BE2C (cell line): ENCODE data around the gene DSG4.

Experiments
- DNase-seq: peaks from one replicate; pipeline ENCODE4 v3.0.0-alpha.2; 2020
- H3K27me3 ChIP-seq: fragments of 250-450 bp; sonication (Bioruptor Pico); 2 replicates; pipeline ENCODE4 v1.5.1; 2020; ENCODE audit warnings: mild to moderate bottlenecking
- H3K36me3 ChIP-seq: fragments of 250-450 bp; sonication (Bioruptor Pico); 2 replicates; pipeline ENCODE4 v1.5.1; 2020; ENCODE audit warnings: mild to moderate bottlenecking
- H3K4me1 ChIP-seq: fragments of 250-450 bp; sonication (Bioruptor Pico); 2 replicates; pipeline ENCODE4 v1.5.1; 2020
- H3K4me3 ChIP-seq: 2 replicates; pipeline ENCODE4 v1.5.1; 2011; ENCODE audit warnings: low read depth, low read length
- H3K9me3 ChIP-seq: fragments of 250-450 bp; sonication (Bioruptor Pico); 2 replicates; pipeline ENCODE4 v1.5.1; 2020
- CTCF ChIP-seq: IDR thresholded peaks from 2 replicates; pipeline ENCODE4 v1.5.1; 2012; ENCODE audit warnings: mild to moderate bottlenecking, low read depth, low read length

Gene DSG4

GRCh38 chr18:31454066-31454708 is 77.6 kb downstream of the DSG4 start:
- TF ChIP-seq CTCF = no peak
- Histone ChIP-seq H3K9me3 (no peaks in the 10 kb centered on the region), H3K27me3 (no peaks in the 10 kb centered on the region), H3K4me1 (no peaks in the 10 kb centered on the region), H3K4me3 (no peak overlapping the region), H3K36me3 (no peaks in the 10 kb centered on the region)
- no peak for DNase-seq
